Stomach (tissue), 9 donors: ENCODE results near the gene FAM168A. TPM values are rescaled to one million over a fixed set of nuclear protein-coding genes. Genes with fewer than 3 reads are reported as not detected.

Experiments used
- DNase-seq, 2 donors: peaks; one replicate each; pipeline versions ENCODE4 v3.0.0 to v3.0.0-alpha.2; 2013 to 2019
- H3K27ac ChIP-seq, 5 donors: fragments of 200-600 bp in 4 of 5; sonication (generic) in 4 of 5; one replicate each; pipeline ENCODE4 v1.5.1; 2013 to 2019; ENCODE audit warnings: mild to moderate bottlenecking in 1 of 5, moderate library complexity in 1 of 5
- H3K27me3 ChIP-seq, 3 donors: fragments of 200-600 bp; sonication (generic); one replicate each; pipeline ENCODE4 v1.5.1; 2017 to 2019; ENCODE audit warnings: mixed run types in 1 of 3
- H3K36me3 ChIP-seq, 4 donors: fragments of 200-600 bp; sonication (generic); 1 replicate in 3 of 4; 2 replicates in 1 of 4; pipeline ENCODE4 v1.5.1; 2016 to 2019
- H3K4me1 ChIP-seq, 4 donors: fragments of 200-600 bp; sonication (generic); one replicate each; pipeline ENCODE4 v1.5.1; 2016 to 2019
- H3K4me3 ChIP-seq, 4 donors: fragments of 200-600 bp; sonication (generic) in 3 of 4; one replicate each; pipeline ENCODE4 v1.5.1; 2016 to 2019; ENCODE audit warnings: mild to moderate bottlenecking in 1 of 4
- H3K9me3 ChIP-seq, 4 donors: fragments of 200-600 bp; sonication (generic); one replicate each; pipeline ENCODE4 v1.5.1; 2016 to 2019
- CTCF ChIP-seq, 7 experiments: fragments of 450-650 bp in 4 of 7; fragments of 200-600 bp in 3 of 7; sonication (generic) in 3 of 7; IDR thresholded peaks; one replicate each; pipeline ENCODE4 v1.5.1; 2016 to 2019; ENCODE audit warnings: antibody characterized with exemption in 7 of 7, control low read depth in 2 of 7, mild to moderate bottlenecking in 1 of 7
- EP300 ChIP-seq: sonication (generic); formaldehyde crosslinking; IDR thresholded peaks from one replicate; pipeline ENCODE4 v1.6.1; 2017; ENCODE audit warnings: antibody characterized with exemption
- POLR2A ChIP-seq, 4 donors: fragments of 450-650 bp; IDR thresholded peaks; one replicate each; pipeline ENCODE4 v1.6.1; 2016; ENCODE audit warnings: antibody characterized with exemption in 4 of 4, control low read depth in 2 of 4, mild to moderate bottlenecking in 1 of 4, moderate library complexity in 1 of 4
- POLR2AphosphoS5 ChIP-seq, 3 donors: sonication (generic); formaldehyde crosslinking; IDR thresholded peaks; one replicate each; pipeline ENCODE4 v1.6.1; 2016; ENCODE audit warnings: antibody characterized with exemption in 3 of 3
- WGBS, 5 donors: extraction: QIAGEN DNeasy Blood & Tissue Kit in 3 of 5; methylation state at CpG; one replicate each; pipeline versions ENCODE4 v1.1.5 to v1.1.7; 2013 to 2018; 5-methylcytosine and 5-hydroxymethylcytosine counted together
- intact Hi-C: fragments of 100-400 bp; cut with DNase I; formaldehyde crosslinking; loops from one replicate; pipeline ENCODE4 v1.15.1; 2023; ENCODE audit warnings: low total_unique reads
- polyA plus RNA-seq, 3 donors: library from polyadenylated mRNA; stranded (reverse); fragments of 200-250 nt; gene quantifications; one replicate each; pipeline ENCODE4 v1.2.3, GENCODE V29; 2013
- total RNA-seq, 5 donors: library from RNA; depleted of rRNA; stranded (reverse); fragments of >200 nt; gene quantifications; one replicate each; pipeline versions ENCODE4 v1.1.0 to v1.2.3, GENCODE V29; 2014 to 2016
- donor health status: healthy with polysubstance abuse.
- donor health status: Bipolar disorder and iron deficiency.
- donor health status: healthy.

FAM168A gene
- total and polyA plus RNA-seq, 8 donors: 4.3 to 25.4 (median 6.3) TPM

- Histone ChIP-seq H3K4me3 (no peak overlapping the region), H3K27me3 (no peaks in the 10 kb centered on the region), H3K36me3 (no peaks in the 10 kb centered on the region), H3K9me3 (no peaks in the 10 kb centered on the region), H3K4me1 (peaks cover 13 to 95% (median 52%) of the 10 kb centered on the region in 4 donors), H3K27ac (peak overlapping the region in 2 of 5 donors; percentile 44 to 83)
- intact Hi-C loops: no loop called here
- no peak for TF ChIP-seq CTCF (IDR thresholded peaks at IDR 0.05)
- no peak for TF ChIP-seq EP300
- no peak for TF ChIP-seq POLR2AphosphoS5 (IDR thresholded peaks at IDR 0.05)
- no peak for TF ChIP-seq POLR2A (IDR thresholded peaks at IDR 0.05)
- no peak for DNase-seq
- WGBS, 5 donors: 95 to 100% (median 98%) methylated on average over 3 to 4 of the region's 4 CpGs
Measured at GRCh38 chr11:73380897-73381410, 217.0 kb downstream of the FAM168A start.

- H3K27ac ChIP-seq: peak overlapping the region in 2 of 5 donors; percentile 36 to 83
- TF ChIP-seq POLR2AphosphoS5 (IDR thresholded peaks at IDR 0.05): no peak
- no peak for TF ChIP-seq EP300
- TF ChIP-seq CTCF (IDR thresholded peaks at IDR 0.05): no peak
- TF ChIP-seq POLR2A (IDR thresholded peaks at IDR 0.05): no peak
- H3K27me3 ChIP-seq: no peaks in the 10 kb centered on the region
- peaks cover 13 to 95% (median 55%) of the 10 kb centered on the region in 4 donors for H3K4me1 ChIP-seq
- intact Hi-C loops: no loop called here
- H3K9me3 ChIP-seq: no peaks in the 10 kb centered on the region
- no peak for DNase-seq
- H3K4me3 ChIP-seq: no peak overlapping the region
- 74 to 86% (median 86%) methylated on average over 3 to 7 of the region's 7 CpGs for WGBS, 5 donors
- no peaks in the 10 kb centered on the region for H3K36me3 ChIP-seq
Measured at GRCh38 chr11:73380331-73380730, 217.6 kb downstream of the FAM168A start.

- 45 to 63% (median 51%) methylated on average over 10 of the region's 10 CpGs for WGBS, 5 donors
- Histone ChIP-seq H3K27ac (peak overlapping the region in 1 of 5 donors; percentile 83), H3K9me3 (no peaks in the 10 kb centered on the region), H3K36me3 (no peaks in the 10 kb centered on the region), H3K27me3 (no peaks in the 10 kb centered on the region), H3K4me3 (no peak overlapping the region), H3K4me1 (peaks cover 13 to 85% (median 46%) of the 10 kb centered on the region in 4 donors)
- intact Hi-C loops: no loop called here
- DNase-seq: peak in 1 of 2 donors; percentile 93
- TF ChIP-seq EP300 (no peak), POLR2AphosphoS5 (IDR thresholded peaks at IDR 0.05) (peak in 1 of 3 donors; percentile 29), POLR2A (IDR thresholded peaks at IDR 0.05) (no peak), CTCF (IDR thresholded peaks at IDR 0.05) (peak in 1 of 7 experiments; percentile 4)
Measured at GRCh38 chr11:73379189-73379880, 218.6 kb downstream of the FAM168A start.

- H3K4me1 ChIP-seq: peaks cover 6 to 69% (median 28%) of the 10 kb centered on the region in 4 donors
- peak; percentile 41 to 82 for DNase-seq
Measured at GRCh38 chr11:73376803-73377629, 220.9 kb downstream of the FAM168A start.

More at GRCh38 chr11:73376803-73377629, 220.9 kb downstream of the FAM168A start:
- Histone ChIP-seq H3K9me3 (no peaks in the 10 kb centered on the region), H3K27ac (peak overlapping the region; percentile 69 to 91 (median 87)), H3K36me3 (no peaks in the 10 kb centered on the region), H3K4me3 (peak overlapping the region; percentile 59 to 72 (median 64)), H3K27me3 (no peaks in the 10 kb centered on the region)
- intact Hi-C loops: no loop called here
- TF ChIP-seq POLR2AphosphoS5 (IDR thresholded peaks at IDR 0.05) (peak in 2 of 3 donors; percentile 17 to 39), EP300 (no peak)
- WGBS, 5 donors: 9 to 13% (median 10%) methylated on average over 32 to 56 of the region's 56 CpGs
